Smooth muscle cell (in vitro differentiated cells): ENCODE results near the gene STXBP4. TPM values are rescaled to one million over a fixed set of nuclear protein-coding genes. Genes with fewer than 3 reads are reported as not detected.

Experiments
- DNase-seq: peaks from one replicate; lab custom pipeline; 2025; ENCODE audit not compliant: unreplicated experiment; lab: John Stamatoyannopoulos, UW
- H2AFZ ChIP-seq: fragments of 200-600 bp; sonication (generic); 2 replicates; pipeline ENCODE4 v1.6.0; 2016; ENCODE audit warnings: antibody characterized with exemption, low read depth, mild to moderate bottlenecking
- H3F3A ChIP-seq: fragments of 200-600 bp; sonication (generic); 2 replicates; pipeline ENCODE4 v1.6.0; 2017; ENCODE audit warnings: antibody characterized with exemption, low read depth
- H3K27ac ChIP-seq: fragments of 200-600 bp; sonication (generic); 2 replicates; pipeline ENCODE4 v1.5.1; 2016; ENCODE audit warnings: low read depth, mild to moderate bottlenecking
- H3K27me3 ChIP-seq: fragments of 200-600 bp; sonication (generic); 2 replicates; pipeline ENCODE4 v1.6.1; 2016; ENCODE audit warnings: low read depth, mild to moderate bottlenecking
- H3K36me3 ChIP-seq: fragments of 200-600 bp; sonication (generic); 2 replicates; pipeline ENCODE4 v1.5.1; 2016; ENCODE audit warnings: low read depth
- H3K4me1 ChIP-seq: fragments of 200-600 bp; sonication (generic); 2 replicates; pipeline ENCODE4 v1.5.1; 2016; ENCODE audit warnings: low read depth
- H3K4me2 ChIP-seq: fragments of 200-600 bp; sonication (generic); 2 replicates; pipeline ENCODE4 v1.6.0; 2016; ENCODE audit warnings: mild to moderate bottlenecking
- H3K4me3 ChIP-seq: fragments of 200-600 bp; sonication (generic); 2 replicates; pipeline ENCODE4 v1.5.1; 2016; ENCODE audit warnings: mild to moderate bottlenecking
- H3K79me2 ChIP-seq: fragments of 200-600 bp; sonication (generic); 2 replicates; pipeline ENCODE4 v1.6.0; 2016; ENCODE audit warnings: low read depth, mild to moderate bottlenecking
- H3K9ac ChIP-seq: fragments of 200-600 bp; sonication (generic); 2 replicates; pipeline ENCODE4 v1.6.0; 2016; ENCODE audit warnings: low read depth
- H3K9me3 ChIP-seq: fragments of 200-600 bp; sonication (generic); replicated peaks from 2 replicates; pipeline ENCODE4 v1.5.1; 2016; ENCODE audit warnings: low read depth
- H4K20me1 ChIP-seq: fragments of 200-600 bp; sonication (generic); 2 replicates; pipeline ENCODE4 v1.6.0; 2016; ENCODE audit warnings: low read depth
- CTCF ChIP-seq: fragments of 200-600 bp; sonication (generic); IDR thresholded peaks from 2 replicates; pipeline ENCODE4 v1.5.1; 2017; ENCODE audit warnings: borderline replicate concordance, mild to moderate bottlenecking, antibody characterized with exemption; ENCODE audit not compliant: insufficient read depth, poor library complexity, severe bottlenecking
- WGBS: methylation state at CpG from one replicate; pipeline ENCODE4 v1.1.7; 2016; ENCODE audit warnings: low lambda C conversion rate; 5-methylcytosine and 5-hydroxymethylcytosine counted together
- polyA plus RNA-seq: library from polyadenylated mRNA; unstranded; fragments of >200 nt; fragmentation: Nextera tagmentation; extraction: Ambion mirVana; gene quantifications from 2 replicates; pipeline ENCODE4 v1.2.1, GENCODE V29; 2016
- small RNA-seq: library from RNA; depleted of rRNA; stranded (forward); fragments of <200 nt; gene quantifications from one replicate; pipeline ENCODE3, GENCODE V24; 2014
- total RNA-seq: library from RNA; depleted of rRNA; stranded (reverse); fragments of >200 nt; gene quantifications from 2 replicates; pipeline ENCODE4 v1.2.3, GENCODE V29; 2014

STXBP4 gene
- total and polyA plus RNA-seq, 2 experiments from 2014 or later: 5.7 to 59.5 TPM

DNA sequence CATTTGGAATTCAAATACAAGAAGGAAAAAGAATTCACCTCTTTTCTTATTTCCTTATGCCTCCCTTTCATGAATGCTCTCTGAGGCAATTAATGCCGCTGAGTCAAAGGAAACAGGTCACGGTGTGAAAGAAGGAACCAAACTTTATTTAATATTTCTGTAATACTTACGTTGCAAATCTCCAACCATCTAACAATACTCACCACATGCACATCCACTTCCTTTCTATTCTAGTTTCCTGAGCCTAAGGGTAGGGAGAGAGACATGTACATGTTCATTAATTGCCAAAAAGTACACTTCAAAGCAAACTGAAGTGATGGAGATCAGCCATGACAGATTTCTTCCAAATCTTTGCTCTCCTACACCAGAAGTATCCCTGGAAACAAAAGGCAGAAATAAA is 248.3 kb downstream of the STXBP4 start:
- no peaks in the 10 kb centered on the region for H3K27me3 ChIP-seq
- no peaks in the 10 kb centered on the region for H3F3A ChIP-seq
- H3K4me2 ChIP-seq: no peak overlapping the region
- H3K4me1 ChIP-seq: no peaks in the 10 kb centered on the region
- no peak overlapping the region for H3K9ac ChIP-seq
- H3K36me3 ChIP-seq: no peaks in the 10 kb centered on the region
- no peaks in the 10 kb centered on the region for H3K79me2 ChIP-seq
- no peak for TF ChIP-seq CTCF
- no peak overlapping the region for H3K4me3 ChIP-seq
- no peak overlapping the region for H2AFZ ChIP-seq
- no peak for DNase-seq
- H4K20me1 ChIP-seq: no peaks in the 10 kb centered on the region
- H3K27ac ChIP-seq: no peak overlapping the region
- H3K9me3 ChIP-seq: no peaks in the 10 kb centered on the region
- 96% methylated on average over 3 of the region's 3 CpGs for WGBS

DNA sequence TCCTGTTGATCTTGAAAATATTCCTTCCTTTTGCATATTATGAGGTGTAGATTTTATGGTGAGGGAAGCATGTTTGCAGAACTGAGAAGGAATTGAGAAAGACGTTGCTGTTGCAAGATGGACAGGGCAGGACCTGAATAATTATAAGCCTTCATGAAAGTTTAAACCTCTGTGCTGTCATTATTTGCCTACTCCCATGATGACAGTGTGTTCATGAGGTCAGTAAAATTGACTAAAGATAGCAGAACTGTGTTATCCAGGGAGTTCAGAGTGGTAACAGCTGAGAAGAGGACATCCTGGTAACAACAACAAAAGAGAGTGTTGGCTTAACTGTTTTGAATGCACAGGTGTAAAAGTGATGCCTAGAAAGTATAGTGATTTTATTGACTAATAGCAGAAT is 250.9 kb downstream of the STXBP4 start:
- Histone ChIP-seq H4K20me1 (no peaks in the 10 kb centered on the region), H3K27me3 (peaks cover 3% of the 10 kb centered on the region), H3K4me3 (no peak overlapping the region), H3K4me2 (no peak overlapping the region), H3K9me3 (no peaks in the 10 kb centered on the region), H3K27ac (no peak overlapping the region), H2AFZ (no peak overlapping the region), H3K36me3 (no peaks in the 10 kb centered on the region), H3F3A (no peaks in the 10 kb centered on the region), H3K9ac (no peak overlapping the region), H3K79me2 (no peaks in the 10 kb centered on the region), H3K4me1 (no peaks in the 10 kb centered on the region)
- DNase-seq: no peak
- 77% methylated on average over 1 of the region's 1 CpG for WGBS
- no peak for TF ChIP-seq CTCF

- no peaks in the 10 kb centered on the region for H3K79me2 ChIP-seq
- no peaks in the 10 kb centered on the region for H3K4me1 ChIP-seq
- no peak overlapping the region for H3K4me2 ChIP-seq
- no peak for TF ChIP-seq CTCF
- H2AFZ ChIP-seq: no peak overlapping the region
- WGBS: 74% methylated on average over 3 of the region's 3 CpGs
- H3K36me3 ChIP-seq: no peaks in the 10 kb centered on the region
- peaks cover 7% of the 10 kb centered on the region for H3K27me3 ChIP-seq
- H3K9me3 ChIP-seq: no peaks in the 10 kb centered on the region
- no peaks in the 10 kb centered on the region for H4K20me1 ChIP-seq
- H3K4me3 ChIP-seq: no peak overlapping the region
- H3K27ac ChIP-seq: no peak overlapping the region
- H3K9ac ChIP-seq: no peak overlapping the region
- DNase-seq: no peak
- no peaks in the 10 kb centered on the region for H3F3A ChIP-seq
Measured at GRCh38 chr17:55219934-55220333, 251.4 kb downstream of the STXBP4 start.

Small RNA genes lying within 50 kb of the gene (small RNA-seq; reads per million reads assigned to genes)
- gene AC007485.1: not detected

Other genes with a start within 250 kb of the STXBP4 start
- gene TOM1L1, start 67.9 kb upstream of the STXBP4 start, total RNA-seq: 6.7 and 8.5 TPM in 2 replicates
- 1.3 and 3.9 TPM in 2 replicates for gene TOM1L1, start 67.9 kb upstream of the STXBP4 start, polyA plus RNA-seq
- gene COX11, start 111 bp upstream of the STXBP4 start, total RNA-seq: 32.3 and 38.9 TPM in 2 replicates
- 26.9 and 30.5 TPM in 2 replicates for gene COX11, start 111 bp upstream of the STXBP4 start, polyA plus RNA-seq